GM19023 (cell line): ENCODE results near the gene ENOX1.

Experiments
- ATAC-seq: cut with Tn5 transposase; IDR thresholded peaks from one replicate; pipeline ENCODE4 v1.9.1; 2021; ENCODE audit warnings: mild to moderate bottlenecking, moderate library complexity; ENCODE audit not compliant: unreplicated experiment

ENOX1 gene

GRCh38 chr13:43744261-43745031, 42.3 kb downstream of the ENOX1 start:
- ATAC-seq, result no peak

- ATAC-seq, result no peak
Observed at GRCh38 chr13:43742911-43743310, 43.9 kb downstream of the ENOX1 start.

- no peak for ATAC-seq
Observed at GRCh38 chr13:43737392-43737923, 49.3 kb downstream of the ENOX1 start.

GRCh38 chr13:43732726-43733125, 54.0 kb downstream of the ENOX1 start:
- ATAC-seq, result no peak

- no peak for ATAC-seq
Observed at GRCh38 chr13:43731296-43731695, 55.5 kb downstream of the ENOX1 start.

GRCh38 chr13:43730642-43731041, 56.1 kb downstream of the ENOX1 start:
- ATAC-seq, result no peak

GRCh38 chr13:43728421-43728820, 58.4 kb downstream of the ENOX1 start:
- no peak for ATAC-seq

GRCh38 chr13:43727856-43728255, 58.9 kb downstream of the ENOX1 start:
- no peak for ATAC-seq

GRCh38 chr13:43725460-43725859, 61.3 kb downstream of the ENOX1 start:
- ATAC-seq, result no peak

- ATAC-seq, result no peak
Observed at GRCh38 chr13:43720780-43721397, 65.9 kb downstream of the ENOX1 start.

GRCh38 chr13:43698758-43699157, 88.0 kb downstream of the ENOX1 start:
- ATAC-seq, result no peak

GRCh38 chr13:43698009-43698408, 88.8 kb downstream of the ENOX1 start:
- no peak for ATAC-seq

- no peak for ATAC-seq
Observed at GRCh38 chr13:43697323-43697722, 89.4 kb downstream of the ENOX1 start.

- no peak for ATAC-seq
Observed at GRCh38 chr13:43694146-43694664, 92.6 kb downstream of the ENOX1 start.

- no peak for ATAC-seq
Observed at GRCh38 chr13:43693639-43694038, 93.1 kb downstream of the ENOX1 start.

GRCh38 chr13:43688227-43688907, 98.4 kb downstream of the ENOX1 start:
- ATAC-seq, result no peak

- no peak for ATAC-seq
Observed at GRCh38 chr13:43687038-43687437, 99.7 kb downstream of the ENOX1 start.

GRCh38 chr13:43686557-43686956, 100.2 kb downstream of the ENOX1 start:
- no peak for ATAC-seq

GRCh38 chr13:43684963-43685725, 101.6 kb downstream of the ENOX1 start:
- ATAC-seq, result no peak

GRCh38 chr13:43682701-43683100, 104.1 kb downstream of the ENOX1 start:
- no peak for ATAC-seq

- ATAC-seq, result peak; percentile 92
Observed at GRCh38 chr13:43676320-43676719, 110.5 kb downstream of the ENOX1 start.
